WTC11 (cell line): ENCODE data around the gene GBA2.

Source experiments
- ATF1 ChIP-seq: sonication (generic); formaldehyde crosslinking; IDR thresholded peaks from 2 replicates; pipeline ENCODE4 v1.8.1; 2023; ENCODE audit warnings: mild to moderate bottlenecking, moderate library complexity, missing genetic modification reagents
- ATF2 ChIP-seq: sonication (generic); formaldehyde crosslinking; IDR thresholded peaks from 2 replicates; pipeline ENCODE4 v1.8.1; 2022; ENCODE audit warnings: low read depth, missing genetic modification reagents, borderline replicate concordance
- ETV6 ChIP-seq: sonication (generic); formaldehyde crosslinking; IDR thresholded peaks from 2 replicates; pipeline ENCODE4 v1.8.1; 2022; ENCODE audit warnings: mild to moderate bottlenecking, missing genetic modification reagents
- IRF2 ChIP-seq: sonication (generic); formaldehyde crosslinking; IDR thresholded peaks from 2 replicates; pipeline ENCODE4 v1.8.0; 2022; ENCODE audit warnings: low read depth, missing genetic modification reagents, borderline replicate concordance
- NR1H2 ChIP-seq: sonication (generic); formaldehyde crosslinking; IDR thresholded peaks from 2 replicates; pipeline ENCODE4 v1.9.0; 2021; ENCODE audit warnings: mild to moderate bottlenecking, moderate library complexity, missing genetic modification reagents
- SP1 ChIP-seq: sonication (generic); formaldehyde crosslinking; conservative IDR thresholded peaks from 2 replicates; pipeline ENCODE4 v1.8.1; 2022; ENCODE audit warnings: missing genetic modification reagents
- TP53 ChIP-seq: sonication (generic); formaldehyde crosslinking; IDR thresholded peaks from 2 replicates; pipeline ENCODE4 v1.8.1; 2023; ENCODE audit warnings: mild to moderate bottlenecking, missing genetic modification reagents
- ZBTB21 ChIP-seq: sonication (generic); formaldehyde crosslinking; IDR thresholded peaks from 2 replicates; pipeline ENCODE4 v1.8.1; 2023; ENCODE audit warnings: mild to moderate bottlenecking, missing genetic modification reagents, borderline replicate concordance
- ZNF232 ChIP-seq: sonication (generic); formaldehyde crosslinking; IDR thresholded peaks from 2 replicates; pipeline ENCODE4 v1.8.0; 2022; ENCODE audit warnings: mild to moderate bottlenecking, missing genetic modification reagents
- ZNF263 ChIP-seq: sonication (generic); formaldehyde crosslinking; IDR thresholded peaks from 2 replicates; pipeline ENCODE4 v1.8.1; 2022; ENCODE audit warnings: low read depth, mild to moderate bottlenecking, moderate library complexity, missing genetic modification reagents
- TF ChIP-seq, protein P1 (sequence below): sonication (generic); formaldehyde crosslinking; IDR thresholded peaks from 2 replicates; pipeline ENCODE4 v1.8.0; 2023; ENCODE audit warnings: missing genetic modification reagents
- TF ChIP-seq, protein P2 (sequence below): fragments of 200-600 bp; IDR thresholded peaks from 2 replicates; pipeline ENCODE4 v1.8.0; 2022; ENCODE audit warnings: antibody characterized with exemption
- TF ChIP-seq, protein P3 (sequence below): fragments of 250-450 bp; sonication (Bioruptor Pico); IDR thresholded peaks from 2 replicates; pipeline ENCODE4 v2.1.2; 2022; ENCODE audit warnings: mild to moderate bottlenecking, moderate library complexity

- no peak for TF ChIP-seq ATF1 (CRISPR knock-in tag)
- no peak for TF ChIP-seq ZBTB21 (CRISPR knock-in tag)
- TF ChIP-seq, protein P1, sequence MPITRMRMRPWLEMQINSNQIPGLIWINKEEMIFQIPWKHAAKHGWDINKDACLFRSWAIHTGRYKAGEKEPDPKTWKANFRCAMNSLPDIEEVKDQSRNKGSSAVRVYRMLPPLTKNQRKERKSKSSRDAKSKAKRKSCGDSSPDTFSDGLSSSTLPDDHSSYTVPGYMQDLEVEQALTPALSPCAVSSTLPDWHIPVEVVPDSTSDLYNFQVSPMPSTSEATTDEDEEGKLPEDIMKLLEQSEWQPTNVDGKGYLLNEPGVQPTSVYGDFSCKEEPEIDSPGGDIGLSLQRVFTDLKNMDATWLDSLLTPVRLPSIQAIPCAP (CRISPR knock-in tag), result no peak
- TF ChIP-seq, protein P2, sequence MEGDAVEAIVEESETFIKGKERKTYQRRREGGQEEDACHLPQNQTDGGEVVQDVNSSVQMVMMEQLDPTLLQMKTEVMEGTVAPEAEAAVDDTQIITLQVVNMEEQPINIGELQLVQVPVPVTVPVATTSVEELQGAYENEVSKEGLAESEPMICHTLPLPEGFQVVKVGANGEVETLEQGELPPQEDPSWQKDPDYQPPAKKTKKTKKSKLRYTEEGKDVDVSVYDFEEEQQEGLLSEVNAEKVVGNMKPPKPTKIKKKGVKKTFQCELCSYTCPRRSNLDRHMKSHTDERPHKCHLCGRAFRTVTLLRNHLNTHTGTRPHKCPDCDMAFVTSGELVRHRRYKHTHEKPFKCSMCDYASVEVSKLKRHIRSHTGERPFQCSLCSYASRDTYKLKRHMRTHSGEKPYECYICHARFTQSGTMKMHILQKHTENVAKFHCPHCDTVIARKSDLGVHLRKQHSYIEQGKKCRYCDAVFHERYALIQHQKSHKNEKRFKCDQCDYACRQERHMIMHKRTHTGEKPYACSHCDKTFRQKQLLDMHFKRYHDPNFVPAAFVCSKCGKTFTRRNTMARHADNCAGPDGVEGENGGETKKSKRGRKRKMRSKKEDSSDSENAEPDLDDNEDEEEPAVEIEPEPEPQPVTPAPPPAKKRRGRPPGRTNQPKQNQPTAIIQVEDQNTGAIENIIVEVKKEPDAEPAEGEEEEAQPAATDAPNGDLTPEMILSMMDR, result no peak
- TF ChIP-seq ZNF232 (CRISPR knock-in tag), result no peak
- no peak for TF ChIP-seq IRF2
- TF ChIP-seq ATF2, result no peak
- TF ChIP-seq SP1 (CRISPR knock-in tag), result no peak
- TF ChIP-seq ZNF263 (CRISPR knock-in tag), result no peak
- TF ChIP-seq, protein P3, sequence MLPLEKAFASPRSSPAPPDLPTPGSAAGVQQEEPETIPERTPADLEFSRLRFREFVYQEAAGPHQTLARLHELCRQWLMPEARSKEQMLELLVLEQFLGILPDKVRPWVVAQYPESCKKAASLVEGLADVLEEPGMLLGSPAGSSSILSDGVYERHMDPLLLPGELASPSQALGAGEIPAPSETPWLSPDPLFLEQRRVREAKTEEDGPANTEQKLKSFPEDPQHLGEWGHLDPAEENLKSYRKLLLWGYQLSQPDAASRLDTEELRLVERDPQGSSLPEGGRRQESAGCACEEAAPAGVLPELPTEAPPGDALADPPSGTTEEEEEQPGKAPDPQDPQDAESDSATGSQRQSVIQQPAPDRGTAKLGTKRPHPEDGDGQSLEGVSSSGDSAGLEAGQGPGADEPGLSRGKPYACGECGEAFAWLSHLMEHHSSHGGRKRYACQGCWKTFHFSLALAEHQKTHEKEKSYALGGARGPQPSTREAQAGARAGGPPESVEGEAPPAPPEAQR (CRISPR knock-in tag), result no peak
- no peak for TF ChIP-seq TP53 (CRISPR knock-in tag)
- TF ChIP-seq NR1H2 (CRISPR knock-in tag), result no peak
- no peak for TF ChIP-seq ETV6 (CRISPR knock-in tag)
These were observed 16.1 kb downstream of the GBA2 start for GRCh38 chr9:35732800-35733541.
